HL-60/S4 (cell line): ENCODE data around the gene GPI.
"Not testable (repeated sequence)": the region's sequence is repeated elsewhere in the genome, so short reads cannot be mapped to it uniquely, and the experiment has no call there.

Experiments used
- in situ Hi-C: fragments of 300-500 bp; cut with MboI; formaldehyde crosslinking; loops from 2 replicates; pipeline ENCODE4 v1.14.3; 2022; ENCODE audit warnings: low sequenced_read_pairs

Gene GPI

GRCh38 chr19:34364830-34365462 lies at the start of gene GPI:
GPI (plus strand) TSS chr19:34365196; CDS start chr19:34365267, 71 bp downstream.
- in situ Hi-C loops = no loop called here

DNA sequence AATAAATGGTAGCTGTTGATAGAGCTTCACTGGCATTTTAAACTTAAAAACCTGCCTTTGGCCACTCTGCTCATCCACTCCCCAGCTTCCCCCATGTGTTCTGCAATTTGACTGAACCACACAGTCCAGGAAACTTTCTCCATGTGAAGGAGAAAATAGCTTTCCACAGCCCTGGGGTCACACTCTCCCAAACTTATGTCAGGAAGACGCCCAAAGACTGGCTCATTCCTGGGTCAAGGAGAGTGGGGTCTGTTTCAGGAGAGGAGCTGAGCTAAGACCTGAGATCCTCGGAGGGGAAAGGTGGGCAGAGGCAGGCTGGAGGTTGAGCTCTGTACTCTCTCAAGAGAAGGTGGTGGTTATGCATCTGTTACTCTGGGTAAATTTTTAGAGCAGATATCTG lies 48.7 kb upstream of the GPI start:
- in situ Hi-C loops = no loop called here

- in situ Hi-C loops = no loop called here
These were observed 48.2 kb upstream of the GPI start for GRCh38 chr19:34316741-34317301.

DNA sequence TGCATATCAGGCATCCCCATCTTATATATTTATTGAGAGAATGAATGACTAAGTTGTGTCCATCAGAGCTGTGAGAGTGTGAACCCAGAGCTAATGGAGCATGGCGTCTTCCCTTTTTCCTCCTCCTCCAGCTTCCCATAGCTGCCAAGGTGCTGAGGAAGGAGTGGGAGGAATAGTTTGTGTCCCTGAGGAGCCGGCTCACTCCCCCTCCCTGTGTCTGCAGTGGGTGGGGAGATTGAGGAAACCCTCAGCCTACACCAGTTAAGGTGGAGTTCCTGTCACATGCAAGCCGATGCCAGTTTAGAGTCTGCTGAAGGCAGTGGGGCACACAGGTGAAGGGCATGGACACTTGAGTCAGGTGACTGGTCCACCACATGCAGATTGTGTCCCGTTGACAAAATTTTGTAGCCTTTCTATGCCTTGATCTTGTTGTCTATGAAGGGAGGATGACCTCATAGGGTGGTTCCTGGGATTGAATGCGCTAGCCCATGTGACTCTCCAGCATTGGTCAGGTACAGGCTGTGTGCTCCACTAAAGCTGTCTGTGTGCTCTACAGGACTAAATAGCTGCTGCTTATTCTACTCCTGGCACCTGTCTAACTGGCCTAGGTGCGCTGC lies 47.6 kb upstream of the GPI start:
- in situ Hi-C loops = no loop called here

GRCh38 chr19:34319230-34319585 lies 45.8 kb upstream of the GPI start:
- in situ Hi-C loops = no loop called here

GRCh38 chr19:34319785-34320184 lies 45.2 kb upstream of the GPI start:
- in situ Hi-C loops = no loop called here

DNA sequence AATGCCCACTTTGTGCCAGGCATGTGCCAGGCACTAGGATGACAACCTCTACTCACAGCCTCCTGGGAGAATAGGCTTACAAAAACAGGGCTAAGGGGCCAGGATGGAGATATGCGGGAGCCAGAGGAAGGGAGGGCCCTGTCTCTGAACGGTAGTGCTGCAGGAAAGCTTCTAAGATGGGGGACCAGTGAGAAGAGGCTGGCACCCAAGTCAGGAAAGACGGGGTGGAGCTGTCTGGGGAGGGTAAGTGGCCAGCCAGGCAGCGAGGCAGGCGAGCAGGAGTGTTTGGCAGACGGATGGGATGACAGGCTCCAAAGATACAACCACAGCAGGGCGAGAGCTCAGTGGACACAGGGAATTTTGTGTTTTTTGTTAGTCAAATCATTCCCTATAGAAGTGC lies 44.7 kb upstream of the GPI start:
- in situ Hi-C loops = no loop called here

GRCh38 chr19:34321735-34322134 lies 43.3 kb upstream of the GPI start:
- in situ Hi-C loops = no loop called here

DNA sequence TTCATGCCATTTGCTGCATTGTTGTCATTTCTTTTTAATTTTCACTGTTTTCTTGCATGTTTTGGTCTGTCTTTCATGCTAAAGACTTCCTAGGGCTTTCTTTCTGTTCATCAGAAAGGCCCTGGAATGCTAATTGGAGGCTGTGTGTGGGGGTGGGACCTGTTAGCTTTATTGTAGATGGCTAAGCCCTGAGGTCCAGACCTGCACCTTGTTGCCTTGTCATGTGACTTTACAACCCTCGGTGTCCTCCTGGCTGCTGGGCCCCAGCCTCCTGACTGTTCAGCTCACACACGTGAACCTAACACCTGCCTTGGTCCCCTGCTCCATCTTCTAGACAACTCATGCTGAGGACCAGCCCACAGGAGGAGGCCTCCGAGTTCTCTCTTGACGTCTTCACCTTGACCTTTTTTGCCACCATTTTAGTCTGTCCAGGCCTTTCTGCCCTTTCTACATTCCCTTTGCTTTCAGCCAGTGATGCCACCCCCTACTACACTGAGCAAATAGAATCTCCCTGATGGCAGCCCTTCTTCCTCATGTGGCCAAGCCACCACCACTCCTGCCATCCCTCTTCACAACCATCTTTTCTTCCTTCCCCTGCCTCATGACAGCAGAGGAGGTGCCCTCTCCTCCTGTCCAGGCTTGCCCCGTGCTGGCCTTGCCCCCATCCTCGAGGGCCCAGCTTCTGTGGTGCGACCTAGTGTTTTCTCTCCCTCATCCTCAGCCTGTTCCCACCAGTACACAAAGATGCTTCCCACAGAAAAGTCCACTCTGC lies 41.4 kb upstream of the GPI start:
- in situ Hi-C loops = no loop called here

GRCh38 chr19:34324320-34324719 lies 40.7 kb upstream of the GPI start:
- in situ Hi-C loops = no loop called here

DNA sequence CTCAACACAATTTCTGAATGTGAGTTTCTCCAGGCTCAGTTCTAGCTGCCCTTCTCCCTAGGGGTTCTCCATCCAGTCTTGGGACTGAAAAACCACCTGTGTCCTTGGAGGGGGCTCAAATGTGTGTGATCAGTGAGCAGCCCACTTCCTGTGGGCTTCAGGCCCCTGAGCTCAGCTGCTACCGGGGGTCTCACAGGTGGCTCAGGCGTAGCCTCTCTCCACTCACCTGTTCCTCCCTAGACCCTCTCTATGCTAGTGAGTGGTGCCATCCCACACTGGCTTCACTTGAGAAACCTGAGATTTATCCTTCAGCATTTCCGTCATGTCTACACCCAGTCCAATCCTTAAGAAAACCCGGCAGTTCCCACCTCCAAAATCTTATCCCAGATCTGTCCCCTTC lies 39.8 kb upstream of the GPI start:
- in situ Hi-C loops = no loop called here

DNA sequence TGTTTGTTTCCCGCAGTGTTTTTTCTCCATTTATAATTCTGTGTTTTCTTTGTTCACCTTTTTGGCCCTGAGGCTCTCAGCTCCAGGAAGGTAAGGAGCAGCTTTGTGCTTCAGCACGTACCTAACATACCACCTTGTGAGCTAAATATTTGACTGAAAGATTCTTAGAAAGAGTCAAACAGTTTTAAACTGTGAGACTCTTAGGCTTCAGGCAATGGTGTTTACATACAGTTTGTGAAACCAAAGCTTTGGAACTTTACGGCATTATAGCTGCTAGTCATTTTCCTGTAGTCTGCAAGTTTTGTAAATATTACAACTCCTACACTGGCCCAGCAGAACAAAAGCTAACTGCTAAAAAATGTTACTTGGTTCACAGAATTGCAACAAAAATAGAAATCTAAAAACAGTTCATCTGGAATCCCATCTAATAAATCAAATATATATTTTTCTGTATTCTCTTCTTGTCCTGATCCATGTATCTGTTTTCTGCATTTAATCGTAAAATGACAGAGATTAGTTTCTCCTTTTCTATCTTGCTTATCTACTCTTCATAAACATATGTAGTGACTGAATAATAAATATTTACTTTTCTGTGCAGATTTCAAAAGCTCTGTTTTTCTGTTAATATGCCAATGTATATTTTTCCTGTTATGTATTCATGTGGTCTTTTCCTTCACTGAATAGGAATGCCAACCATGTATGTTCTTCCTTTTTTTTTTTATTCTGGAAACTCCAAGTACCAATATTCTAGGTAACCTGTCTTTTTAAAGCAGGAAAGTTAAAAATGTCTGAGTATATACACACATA lies 38.8 kb upstream of the GPI start:
- in situ Hi-C loops = no loop called here

GRCh38 chr19:34327851-34328250 lies 37.1 kb upstream of the GPI start:
- in situ Hi-C loops = no loop called here

GRCh38 chr19:34328982-34329381 lies 36.0 kb upstream of the GPI start:
- in situ Hi-C loops = no loop called here

DNA sequence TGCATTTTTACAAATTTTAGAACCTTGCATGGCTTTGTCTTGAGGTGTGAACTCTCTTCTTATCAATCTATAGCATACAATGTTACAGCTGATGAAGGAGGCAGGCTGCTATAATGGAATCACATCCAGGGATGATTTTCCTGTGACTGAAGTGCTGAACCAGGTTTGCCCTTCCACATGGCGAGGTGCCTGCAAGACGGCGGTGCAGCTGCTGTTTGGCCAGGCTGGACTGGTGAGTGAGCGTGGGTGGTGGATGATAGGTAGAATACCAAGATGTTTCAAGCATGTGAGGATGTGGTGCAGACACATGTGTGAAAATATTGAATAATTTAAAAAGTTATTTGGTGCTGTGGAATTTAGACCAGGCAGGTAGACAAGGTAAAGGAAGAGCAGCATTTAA lies 34.9 kb upstream of the GPI start:
- in situ Hi-C loops = no loop called here

DNA sequence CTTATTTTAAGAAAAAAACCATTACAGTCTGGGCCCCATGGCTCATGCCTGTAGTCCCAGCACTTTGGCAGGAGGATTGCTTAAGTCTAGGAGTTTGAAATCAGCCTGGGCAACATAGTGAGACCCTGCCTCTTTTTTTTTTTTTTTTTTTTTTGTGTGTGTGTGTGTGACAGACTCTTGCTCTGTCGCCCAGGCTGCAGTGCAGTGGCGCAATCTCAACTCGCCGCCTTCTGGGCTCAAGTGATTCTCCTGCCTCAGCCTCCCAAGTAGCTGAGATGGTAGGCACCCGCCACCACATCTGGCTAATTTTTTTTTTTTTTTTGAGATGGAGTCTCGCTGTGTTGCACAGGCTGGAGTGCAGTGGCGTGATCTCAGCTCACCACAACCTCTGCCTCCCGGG lies 34.4 kb upstream of the GPI start:
- in situ Hi-C loops = not testable (repeated sequence)

DNA sequence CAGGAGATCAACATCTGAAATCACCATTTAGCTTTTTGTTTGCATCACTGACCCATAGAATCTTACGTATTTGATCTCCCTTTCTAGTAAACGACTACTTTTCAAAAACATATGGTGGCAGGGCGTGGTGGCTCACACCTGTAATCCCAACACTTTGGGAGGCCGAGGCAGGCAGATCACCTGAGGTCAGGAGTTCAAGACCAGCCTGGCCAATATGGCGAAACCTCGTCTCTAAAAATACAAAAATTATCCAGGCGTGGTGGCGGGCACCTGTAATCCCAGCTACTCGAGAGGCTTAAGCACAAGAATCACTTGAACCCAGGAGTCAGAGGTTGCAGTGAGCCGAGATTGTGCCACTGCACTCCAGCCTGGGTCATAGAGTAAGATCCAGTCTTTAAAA lies 33.4 kb upstream of the GPI start:
- in situ Hi-C loops = not testable (repeated sequence)

DNA sequence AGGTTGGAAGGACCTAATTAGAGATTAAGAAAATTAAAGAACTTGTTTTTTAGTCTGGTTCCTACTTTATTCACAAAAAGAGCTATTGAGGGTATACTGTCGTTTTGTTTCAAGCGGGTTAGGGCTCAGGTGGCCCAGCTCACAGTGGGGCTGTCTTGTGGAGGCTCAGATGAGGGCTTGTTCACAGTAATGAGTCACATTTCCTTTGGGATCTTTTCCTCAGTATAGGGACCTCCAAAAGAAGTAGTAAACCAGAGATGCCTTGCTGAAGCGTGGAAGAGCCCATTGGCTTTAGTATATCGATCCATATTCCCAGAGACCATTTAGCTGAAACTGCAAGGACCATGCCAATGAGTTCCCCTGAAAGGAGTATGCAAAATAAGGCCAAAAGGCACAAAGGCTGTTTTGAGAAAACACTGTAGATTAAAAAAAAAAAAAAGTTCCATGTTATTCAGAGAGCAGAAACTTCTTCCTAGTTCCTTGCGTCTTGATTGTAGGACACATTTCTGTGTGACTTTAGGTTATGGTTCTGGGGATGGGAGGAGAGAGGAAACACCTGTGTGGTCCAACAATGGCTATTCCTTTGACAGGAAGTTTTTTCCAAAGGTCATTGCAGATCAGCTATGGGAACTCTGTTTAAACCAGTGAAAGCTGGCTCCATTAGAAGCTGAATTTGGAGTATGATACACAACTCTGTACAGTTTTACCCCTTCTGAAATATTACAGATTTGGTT lies 32.8 kb upstream of the GPI start:
- in situ Hi-C loops = no loop called here

- in situ Hi-C loops = no loop called here
These were observed 29.1 kb upstream of the GPI start for GRCh38 chr19:34335914-34336313.

DNA sequence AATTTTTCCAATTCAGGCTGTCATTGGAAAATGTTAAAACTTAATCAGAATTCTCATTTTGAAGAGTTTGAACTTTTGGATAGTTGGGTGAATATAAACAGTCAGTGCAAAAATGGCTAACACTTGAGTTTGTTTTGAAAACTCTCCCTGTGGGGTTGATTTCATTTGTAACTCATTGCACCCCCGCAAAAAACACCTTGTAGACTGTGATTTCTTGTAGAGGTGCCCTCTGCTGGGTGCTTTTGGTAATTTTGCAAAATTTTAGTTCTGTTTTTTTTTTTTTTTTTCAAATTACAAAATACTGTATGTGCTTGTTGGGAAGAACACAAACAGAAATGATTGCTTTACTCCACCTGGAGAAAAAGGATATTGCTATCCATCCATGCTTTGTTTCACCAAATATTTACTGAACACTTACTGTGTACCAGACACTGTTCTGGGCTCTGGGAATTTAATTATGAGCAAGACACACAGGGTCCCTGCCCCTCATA lies 28.2 kb upstream of the GPI start:
- in situ Hi-C loops = no loop called here
